TTC549 (cell line): Measurements from ENCODE around the gene CD63.

Experiments
- FAIRE-seq: peaks from 2 replicates; lab custom pipeline; 2012; peaks lifted over from hg19 to GRCh38; lab: Jason Lieb, UNC

The CD63 gene

DNA sequence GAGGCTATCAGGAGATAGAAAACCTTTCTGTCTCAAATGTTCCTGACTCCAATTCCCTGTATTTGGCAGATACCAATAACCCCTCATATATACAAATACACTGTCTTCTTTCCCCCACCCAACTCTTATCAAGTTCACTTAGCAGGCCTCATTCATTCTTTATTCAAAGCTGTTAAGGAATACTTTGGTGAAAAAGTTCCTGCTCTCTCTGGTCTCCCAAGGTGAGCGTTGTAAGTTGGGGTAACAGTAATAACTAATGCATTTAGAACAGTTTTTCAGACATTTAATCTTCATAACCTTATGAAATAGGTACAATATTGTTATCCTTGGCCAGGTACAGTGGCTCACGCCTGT is 10.2 kb upstream of the CD63 start:
- no peak for FAIRE-seq

DNA sequence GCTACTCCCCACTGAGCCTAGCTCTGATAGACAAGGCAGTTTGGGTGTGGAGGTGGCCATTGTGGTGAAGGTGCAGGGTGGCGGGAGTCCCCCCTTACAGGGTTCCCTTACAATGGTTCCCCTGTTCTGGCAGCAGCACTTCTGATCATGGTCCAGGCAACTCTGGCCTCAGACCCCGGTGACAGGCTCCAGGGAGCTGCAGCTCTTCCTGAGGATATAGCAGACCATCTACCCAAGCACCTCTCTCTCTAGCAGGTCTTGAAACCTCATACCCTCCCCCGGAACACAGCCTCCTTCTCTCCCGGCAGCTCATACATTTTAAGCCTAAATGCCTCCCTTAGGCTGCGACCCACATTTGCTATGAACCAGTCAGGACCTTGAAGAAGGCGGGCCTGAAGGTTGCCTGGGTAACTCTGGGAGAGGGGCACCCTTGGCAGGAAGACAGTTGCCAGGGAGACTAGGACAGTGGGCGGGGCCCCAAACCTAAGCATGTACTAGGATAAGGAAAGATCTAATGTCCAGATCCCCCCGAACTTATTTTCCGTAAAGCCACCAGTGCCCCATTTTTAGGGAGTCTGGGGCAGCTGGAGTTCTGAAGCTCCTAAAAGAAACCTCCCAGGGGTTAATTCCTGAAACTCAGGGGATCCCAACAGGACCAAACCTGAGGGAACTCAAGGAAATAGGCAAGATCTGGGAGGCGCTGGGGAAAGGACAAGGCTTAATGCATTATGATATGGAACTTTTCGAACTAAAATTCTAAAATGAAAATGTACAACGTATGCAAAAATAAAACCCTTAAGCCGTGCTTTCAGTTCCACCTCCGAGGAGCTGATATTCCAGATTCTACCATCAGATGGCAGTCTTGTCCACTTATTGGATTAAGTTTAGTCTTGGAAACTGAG is 9.6 kb upstream of the CD63 start:
- FAIRE-seq: peak; percentile 83

GRCh38 chr12:55737581-55738122 is 8.8 kb upstream of the CD63 start:
- FAIRE-seq: no peak

- no peak for FAIRE-seq
Observed at GRCh38 chr12:55736780-55737580, 8.2 kb upstream of the CD63 start.

DNA sequence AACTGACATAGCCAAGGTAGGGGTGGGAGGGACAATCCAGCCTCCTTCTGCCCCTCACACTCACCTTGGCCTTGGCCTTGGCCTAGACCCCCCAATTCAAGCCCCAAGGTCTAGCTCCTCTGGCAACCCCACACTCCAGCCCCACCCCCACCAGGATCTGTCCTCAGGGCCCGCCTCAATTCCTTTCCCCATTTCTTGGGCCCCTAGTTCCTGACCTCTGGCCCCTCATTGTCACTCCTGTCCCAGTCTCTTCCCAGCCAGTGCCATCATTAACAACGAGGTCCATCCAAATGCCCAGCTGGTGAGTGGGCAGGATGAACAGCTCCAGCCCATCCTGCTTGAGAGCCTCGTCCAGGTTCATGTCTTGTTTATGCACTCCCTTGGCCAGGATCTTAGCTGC is 7.3 kb upstream of the CD63 start:
- FAIRE-seq: no peak

- no peak for FAIRE-seq
Observed at GRCh38 chr12:55734595-55734994, 5.8 kb upstream of the CD63 start.

- no peak for FAIRE-seq
Observed at GRCh38 chr12:55733858-55734257, 5.0 kb upstream of the CD63 start.

DNA sequence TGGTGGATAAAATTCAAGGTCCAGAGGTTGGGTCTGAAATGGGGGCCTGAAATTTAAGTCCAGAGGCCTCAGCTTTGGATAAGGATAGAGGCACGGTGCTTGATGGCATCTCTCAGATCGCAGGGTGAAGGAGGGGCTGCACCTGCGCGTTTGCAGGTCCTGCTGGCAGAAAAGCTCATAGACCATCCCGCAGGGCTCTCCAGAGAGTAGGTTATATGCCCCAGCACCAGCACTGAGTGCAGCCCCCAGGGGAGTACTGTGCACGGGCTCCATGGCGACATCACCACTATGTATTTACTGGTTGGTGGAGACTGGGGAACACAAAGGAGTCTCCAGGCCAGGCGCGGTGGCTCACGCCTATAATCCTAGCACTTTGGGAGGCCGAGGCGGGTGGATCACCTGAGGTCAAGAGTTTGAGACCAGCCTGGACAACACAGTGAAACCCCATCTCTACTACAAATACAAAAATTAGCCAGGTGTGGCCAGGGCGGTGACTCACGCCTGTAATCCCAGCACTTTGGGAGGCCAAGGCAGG is 4.3 kb upstream of the CD63 start:
- no peak for FAIRE-seq

GRCh38 chr12:55732288-55732687 is 3.5 kb upstream of the CD63 start:
- no peak for FAIRE-seq

DNA sequence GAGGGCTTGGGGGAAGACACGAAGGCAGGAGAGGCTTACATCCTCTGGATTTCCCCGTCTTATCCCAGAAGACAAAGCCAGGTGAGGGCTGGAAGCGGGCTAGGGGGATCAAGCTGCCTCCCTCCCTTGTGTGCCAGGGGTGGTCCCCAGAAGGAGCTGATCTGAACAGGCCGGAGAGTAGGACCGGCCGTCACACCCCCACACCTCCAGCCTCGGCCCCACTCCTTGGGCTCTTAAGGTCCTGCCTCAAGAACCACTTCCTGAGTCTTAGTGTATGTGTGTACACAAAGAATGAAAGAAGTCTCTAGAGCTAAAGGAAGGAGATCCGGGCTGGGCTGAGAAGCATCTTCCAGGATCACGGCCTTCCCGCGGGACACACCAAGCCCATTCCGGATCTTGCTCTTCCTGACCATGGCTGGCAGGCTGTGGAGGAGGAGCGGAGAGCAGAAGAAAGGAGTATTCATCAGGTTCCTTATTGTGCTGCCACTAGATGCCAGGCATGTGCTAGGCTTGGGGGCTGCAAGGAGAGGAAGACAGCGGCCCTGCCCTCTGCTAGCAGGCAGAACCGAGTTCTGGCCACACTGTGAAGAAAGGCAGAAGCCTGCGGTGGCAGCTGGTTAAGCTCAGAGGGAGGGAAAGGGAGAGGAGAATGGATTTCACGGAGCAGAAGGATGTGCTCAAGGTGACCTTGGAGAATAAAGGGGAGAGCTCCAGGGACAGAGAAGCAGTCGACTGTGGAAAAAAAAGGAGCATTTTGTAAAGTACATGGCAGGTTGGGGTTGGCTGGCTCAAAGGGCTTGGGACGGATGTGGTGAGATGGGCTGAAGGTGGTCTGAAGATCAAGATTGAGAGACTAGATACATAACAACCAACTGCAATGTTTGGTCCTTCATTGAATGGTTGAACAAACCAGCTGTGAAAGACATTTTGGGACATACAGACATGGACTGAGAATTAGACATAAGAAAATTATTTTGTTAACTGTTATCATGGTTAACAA is 1.3 kb upstream of the CD63 start:
- no peak for FAIRE-seq

- FAIRE-seq: no peak
Observed at GRCh38 chr12:55728186-55728938, 447 bp downstream of the CD63 start.

GRCh38 chr12:55727643-55728185 is 1.1 kb downstream of the CD63 start:
- FAIRE-seq: no peak

DNA sequence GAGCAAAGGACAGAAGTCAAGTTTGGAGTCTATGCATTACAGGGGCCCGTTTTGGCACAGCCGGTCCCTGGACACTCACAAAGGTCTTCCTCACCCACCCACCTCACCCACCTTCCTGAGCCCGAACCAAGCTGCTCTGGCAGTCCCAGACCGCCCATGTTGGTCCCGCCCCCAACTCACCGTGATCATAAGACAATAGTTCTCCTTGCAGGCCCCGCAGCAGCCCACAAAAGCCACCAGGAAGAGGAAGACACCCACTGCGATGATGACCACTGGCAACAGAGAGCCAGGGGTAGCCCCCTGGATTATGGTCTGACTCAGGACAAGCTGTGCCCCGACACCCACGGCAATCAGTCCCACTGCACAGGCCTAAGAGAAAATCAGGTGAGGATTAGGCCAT is 1.8 kb downstream of the CD63 start:
- no peak for FAIRE-seq

- FAIRE-seq: no peak
Observed at GRCh38 chr12:55725556-55725955, 3.3 kb downstream of the CD63 start.

- no peak for FAIRE-seq
Observed at GRCh38 chr12:55724940-55725309, 3.9 kb downstream of the CD63 start.

DNA sequence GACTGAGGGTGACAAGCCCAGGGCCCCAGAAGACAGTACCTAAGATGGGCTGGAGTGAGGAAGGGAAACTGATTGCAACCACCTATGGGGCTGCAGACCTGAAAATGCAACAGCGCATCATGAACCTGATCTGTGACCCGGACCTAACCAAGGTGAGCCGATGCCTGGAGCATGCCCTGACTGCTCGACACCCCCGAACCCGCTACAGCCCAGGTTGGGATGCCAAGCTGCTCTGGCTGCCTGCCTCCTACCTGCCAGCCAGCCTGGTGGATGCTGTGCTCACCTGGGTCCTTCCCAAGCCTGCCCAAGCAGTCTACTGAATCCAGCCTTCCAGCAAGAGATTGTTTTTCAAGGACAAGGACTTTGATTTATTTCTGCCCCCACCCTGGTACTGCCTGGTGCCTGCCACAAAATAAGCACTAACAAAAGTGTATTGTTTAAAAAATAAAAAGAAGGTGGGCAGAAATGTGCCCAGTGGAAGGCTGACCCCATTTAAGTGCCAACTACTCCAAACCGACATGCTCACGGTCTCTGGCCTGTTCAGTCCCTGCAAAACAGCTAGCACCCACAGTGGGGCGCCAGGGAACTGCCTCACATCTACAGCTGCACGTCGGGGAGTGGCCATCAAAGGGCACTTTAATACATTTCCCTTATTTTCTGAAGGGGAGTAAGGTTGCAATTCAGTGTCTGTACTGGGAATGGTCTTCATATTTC is 4.4 kb downstream of the CD63 start:
- no peak for FAIRE-seq

DNA sequence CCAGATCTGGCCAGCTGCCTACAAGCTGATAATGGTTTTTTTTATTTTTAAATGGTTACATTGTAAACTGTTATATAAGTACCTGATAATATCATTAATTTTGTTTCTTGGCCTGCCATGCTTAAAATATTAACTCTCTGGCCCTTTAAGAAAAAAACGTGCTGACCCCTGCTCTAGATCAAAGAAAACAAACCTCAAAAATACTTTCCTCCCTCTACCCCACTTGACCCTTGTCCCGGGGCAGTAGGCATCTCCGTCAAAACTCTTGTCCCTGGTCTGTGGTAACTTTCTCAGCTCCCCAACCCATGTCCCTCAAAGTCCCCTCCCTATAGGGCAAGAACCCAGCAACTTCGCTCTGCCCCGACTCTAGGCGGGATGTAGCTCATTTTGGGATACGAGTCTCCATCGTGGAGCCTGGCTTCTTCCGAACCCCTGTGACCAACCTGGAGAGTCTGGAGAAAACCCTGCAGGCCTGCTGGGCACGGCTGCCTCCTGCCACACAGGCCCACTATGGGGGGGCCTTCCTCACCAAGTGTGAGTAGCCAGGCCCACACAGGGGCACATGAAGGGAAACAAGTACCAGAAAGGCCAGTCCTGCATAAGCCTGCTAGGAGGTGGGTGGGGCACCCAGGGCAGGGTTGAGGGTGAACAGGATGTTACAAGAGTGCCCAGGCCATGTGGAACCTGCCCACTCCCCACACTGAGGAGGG is 5.1 kb downstream of the CD63 start:
- no peak for FAIRE-seq

- no peak for FAIRE-seq
Observed at GRCh38 chr12:55722948-55723347, 5.9 kb downstream of the CD63 start.

DNA sequence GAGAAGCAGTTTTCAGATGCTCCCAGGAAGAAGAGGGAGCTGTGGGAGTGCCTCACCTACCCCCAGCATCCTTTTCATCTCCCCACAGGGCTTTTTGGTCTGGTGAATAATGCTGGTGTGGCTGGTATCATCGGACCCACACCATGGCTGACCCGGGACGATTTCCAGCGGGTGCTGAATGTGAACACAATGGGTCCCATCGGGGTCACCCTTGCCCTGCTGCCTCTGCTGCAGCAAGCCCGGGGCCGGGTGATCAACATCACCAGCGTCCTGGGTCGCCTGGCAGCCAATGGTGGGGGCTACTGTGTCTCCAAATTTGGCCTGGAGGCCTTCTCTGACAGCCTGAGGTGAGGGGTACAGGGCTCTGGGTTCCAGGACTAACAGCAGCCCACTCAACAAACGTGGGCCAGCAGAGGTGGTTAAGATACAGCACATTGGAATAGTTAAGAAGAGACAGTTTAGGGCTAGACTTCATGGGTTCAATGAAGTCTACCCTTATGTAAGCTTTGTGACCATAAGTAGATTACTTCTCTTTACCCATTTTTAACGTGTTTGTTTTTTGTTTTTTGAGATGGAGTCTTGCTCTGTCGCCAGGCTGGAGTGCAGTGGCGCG is 7.1 kb downstream of the CD63 start:
- no peak for FAIRE-seq
